Right hindlimb (tissue), 1 donor: ENCODE data around the gene CAPN8.
A peak's percentile ranks its signal among the peaks of the same experiment; 100 is the strongest.

Experiments used
- DNase-seq: peaks from one replicate; pipeline ENCODE4 v3.0.0-alpha.2; 2018

Gene CAPN8

GRCh38 chr1:223652436-223652941, 13.0 kb downstream of the CAPN8 start:
- DNase-seq: peak; percentile 73

DNA sequence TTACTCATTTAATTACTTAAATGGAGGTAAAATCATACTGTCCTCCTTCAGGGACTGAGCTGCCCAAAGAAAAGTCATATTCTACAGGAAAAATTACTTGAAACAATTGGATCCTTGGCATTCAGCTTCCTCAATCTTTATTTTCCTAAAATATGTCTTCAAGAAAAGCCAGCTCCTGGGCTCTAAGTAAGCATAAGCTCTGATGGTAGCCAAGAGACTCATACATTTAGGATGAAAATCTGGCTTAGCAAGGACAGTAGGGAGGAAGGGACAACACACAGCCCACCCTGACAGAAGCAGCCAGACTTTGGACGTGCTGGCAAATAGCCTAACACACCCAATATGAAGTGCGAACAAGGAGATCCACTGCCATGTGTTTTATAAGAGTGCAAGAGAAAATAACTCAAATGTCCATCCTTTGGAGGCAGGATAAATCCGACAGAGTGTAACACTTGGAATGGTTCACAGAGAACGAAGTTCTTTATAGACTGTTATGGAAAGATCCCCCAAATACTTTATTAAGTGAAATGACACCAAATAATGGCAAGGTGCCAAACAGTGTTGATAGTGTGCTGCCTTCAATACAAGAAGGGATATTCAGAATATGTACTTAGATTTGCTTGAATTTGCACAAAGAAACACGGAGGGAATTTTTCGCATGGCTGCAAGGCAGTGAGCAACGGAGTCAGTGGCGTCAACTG, 14.1 kb downstream of the CAPN8 start:
- peak; percentile 41 for DNase-seq

GRCh38 chr1:223650465-223650864, 15.0 kb downstream of the CAPN8 start:
- peak; percentile 29 for DNase-seq

- DNase-seq: no peak
These were observed 16.3 kb downstream of the CAPN8 start for GRCh38 chr1:223649222-223649621.

- no peak for DNase-seq
These were observed 18.3 kb downstream of the CAPN8 start for GRCh38 chr1:223647249-223647648.

- no peak for DNase-seq
These were observed 19.6 kb downstream of the CAPN8 start for GRCh38 chr1:223645903-223646302.

DNA sequence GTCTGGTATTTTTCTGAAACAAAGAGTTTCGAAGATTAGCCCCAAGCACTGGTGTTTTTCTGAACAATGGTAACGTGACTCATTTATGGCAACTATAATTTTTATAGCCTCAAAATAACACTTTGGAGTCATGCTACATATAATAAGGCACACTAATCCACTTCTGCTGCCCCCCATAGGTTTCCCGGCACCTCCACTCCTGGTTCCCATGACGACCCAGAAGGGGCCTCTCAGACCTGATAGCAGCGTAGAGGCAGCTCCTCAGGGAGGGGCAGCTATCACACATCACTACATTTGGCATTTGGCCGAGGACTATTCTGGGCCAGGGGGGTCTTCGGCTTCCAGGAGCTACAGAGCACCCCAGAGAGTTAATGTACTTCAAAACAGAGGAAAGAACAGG, 23.3 kb downstream of the CAPN8 start:
- no peak for DNase-seq

DNA sequence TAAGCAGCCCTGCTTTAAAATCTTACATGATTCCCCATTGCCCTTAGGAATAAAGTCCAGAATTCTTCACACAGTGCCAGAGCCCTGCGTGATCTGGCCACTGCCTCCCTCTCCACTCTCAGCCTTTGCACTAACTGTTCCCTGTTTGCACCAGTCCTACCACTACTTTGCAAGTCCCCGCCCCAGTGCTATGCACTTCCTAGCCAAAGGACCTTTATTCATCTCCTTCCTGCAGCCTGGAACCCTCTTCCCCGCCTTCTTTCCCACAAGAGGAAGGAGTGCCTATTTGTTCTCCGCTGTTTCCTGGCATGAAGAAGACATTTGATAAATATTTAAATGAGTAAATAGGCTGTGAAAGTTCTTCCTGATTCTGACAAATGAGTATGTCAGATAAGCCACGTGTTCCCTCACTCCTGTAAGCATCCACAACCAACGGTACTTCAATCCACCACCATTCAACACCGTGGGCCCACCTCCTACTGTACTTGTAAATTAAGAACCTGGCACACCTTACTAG, 23.9 kb downstream of the CAPN8 start:
- no peak for DNase-seq

GRCh38 chr1:223639331-223639749, 26.2 kb downstream of the CAPN8 start:
- DNase-seq: no peak

- no peak for DNase-seq
These were observed 30.3 kb downstream of the CAPN8 start for GRCh38 chr1:223635236-223635635.

GRCh38 chr1:223634423-223634822, 31.1 kb downstream of the CAPN8 start:
- no peak for DNase-seq

- no peak for DNase-seq
These were observed 33.5 kb downstream of the CAPN8 start for GRCh38 chr1:223631956-223632355.

- no peak for DNase-seq
These were observed 34.0 kb downstream of the CAPN8 start for GRCh38 chr1:223631473-223631872.

DNA sequence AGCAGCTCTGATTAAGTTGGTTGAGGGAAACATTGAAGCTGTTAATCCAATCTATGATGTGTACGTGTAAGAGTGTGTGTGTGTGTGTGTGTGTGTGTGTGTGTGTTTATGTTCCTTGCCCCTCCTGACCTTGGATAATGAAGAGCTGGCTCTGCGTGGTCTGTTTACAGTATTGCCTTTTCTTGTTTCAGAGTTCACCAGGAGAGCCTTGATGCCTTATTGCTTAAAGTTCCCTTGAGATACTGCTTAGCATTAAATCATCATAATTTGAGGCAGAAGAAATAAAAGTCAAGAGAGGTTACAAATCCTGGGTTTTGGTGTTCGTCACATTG, 36.4 kb downstream of the CAPN8 start:
- DNase-seq: no peak

DNA sequence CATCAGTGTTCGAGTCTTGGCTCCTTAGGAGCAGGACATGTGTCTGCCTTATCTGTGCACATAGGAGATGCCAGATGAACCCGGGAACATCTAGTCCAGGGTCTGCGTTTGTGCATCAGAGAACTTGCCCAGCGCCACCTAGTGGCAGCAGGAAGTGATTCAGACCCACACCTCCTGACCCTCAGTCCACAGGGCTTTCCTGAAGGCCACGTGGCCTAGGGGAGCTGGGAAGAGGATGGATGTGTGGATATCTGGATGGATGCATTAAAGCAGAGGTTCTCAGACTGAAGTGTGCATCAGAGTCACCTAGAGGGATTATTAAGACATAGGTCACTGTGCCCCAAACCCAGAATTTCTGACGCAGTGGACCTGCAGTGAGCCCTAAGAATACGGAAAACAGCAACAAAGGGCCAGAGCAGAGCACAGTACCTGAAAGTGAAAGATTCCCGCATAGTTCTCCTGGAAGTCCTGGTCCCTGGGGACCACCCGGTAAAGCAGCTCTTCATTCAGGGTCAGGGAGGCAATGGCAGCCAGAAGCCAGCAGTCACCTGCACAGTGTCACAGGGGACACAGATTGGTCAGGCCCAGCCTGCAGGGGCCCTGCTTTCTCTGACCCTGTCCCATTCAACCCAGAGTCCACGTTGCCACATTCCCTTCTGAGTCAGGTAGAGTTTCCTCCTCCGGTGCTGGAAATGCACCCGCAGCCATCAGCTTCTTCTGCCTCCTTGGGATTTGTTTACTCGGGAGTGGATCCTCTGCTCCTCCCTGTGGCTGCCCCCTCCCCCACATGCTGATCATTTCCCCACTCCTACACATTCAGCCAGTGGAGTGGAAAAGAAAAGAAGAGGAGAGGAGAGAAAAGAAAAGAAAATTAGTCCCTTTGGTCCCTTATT, 37.0 kb downstream of the CAPN8 start:
- DNase-seq: no peak

DNA sequence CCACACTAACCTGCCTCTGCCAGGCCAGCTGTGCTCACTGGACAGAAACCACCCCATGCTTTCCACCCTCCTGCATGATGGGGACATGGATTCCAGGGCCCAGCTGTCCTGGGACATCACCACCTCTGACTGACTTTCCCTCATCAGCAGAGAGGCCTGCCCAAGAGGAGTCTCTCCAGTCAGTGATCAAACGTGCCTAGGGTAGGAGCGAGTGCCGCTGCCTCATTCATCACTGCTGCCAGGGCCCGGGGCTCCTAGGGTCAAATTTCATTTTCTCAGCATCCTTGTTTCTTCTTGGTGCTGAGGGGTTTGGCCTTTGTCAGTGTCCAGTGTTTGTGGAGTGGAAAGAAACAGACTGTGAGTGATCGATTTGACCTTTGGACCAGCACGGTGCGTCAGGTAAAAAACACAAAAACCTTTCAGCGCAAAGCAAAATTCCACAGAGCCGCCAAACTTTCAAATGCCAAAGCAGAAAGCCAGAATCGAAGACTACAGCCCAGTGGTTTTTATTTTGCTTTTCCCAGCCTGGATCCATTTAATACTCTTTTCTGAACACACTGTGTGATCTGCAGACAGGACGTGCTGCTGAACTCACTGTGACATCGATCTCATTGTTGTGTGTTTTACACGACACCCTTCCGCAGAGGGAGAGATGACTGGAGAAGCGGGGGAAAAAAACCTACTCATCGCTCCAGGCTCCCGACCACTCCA, 43.2 kb downstream of the CAPN8 start:
- no peak for DNase-seq

GRCh38 chr1:223621312-223621734, 44.2 kb downstream of the CAPN8 start:
- DNase-seq: no peak

DNA sequence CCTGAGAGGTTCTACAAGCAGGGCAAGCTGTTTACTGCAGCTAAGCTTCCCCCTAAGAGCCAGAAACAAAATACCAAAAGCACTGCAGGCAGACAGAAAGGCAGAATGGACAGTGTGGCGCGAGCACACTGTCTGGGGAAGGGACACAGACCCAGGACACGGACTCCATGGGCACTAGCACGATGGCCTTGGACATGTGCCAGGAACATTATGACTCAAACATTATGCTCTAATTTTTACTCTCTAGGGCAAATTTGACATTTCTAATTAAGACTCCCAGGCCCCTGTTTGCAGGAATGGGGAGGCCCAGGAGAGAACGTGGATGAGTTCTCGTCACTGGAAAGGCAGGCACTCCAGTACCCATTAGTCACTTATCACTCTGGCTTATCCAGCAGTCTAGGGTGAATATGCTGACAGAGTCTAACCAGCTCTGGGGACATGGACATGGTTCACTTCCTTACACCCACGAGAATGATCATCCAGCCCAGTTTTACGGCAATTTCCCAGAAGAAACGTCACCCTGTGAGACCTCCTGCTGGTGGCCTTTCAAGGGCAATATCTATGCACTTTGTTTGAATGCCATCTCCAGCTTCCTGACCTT, 45.1 kb downstream of the CAPN8 start:
- DNase-seq: no peak

DNA sequence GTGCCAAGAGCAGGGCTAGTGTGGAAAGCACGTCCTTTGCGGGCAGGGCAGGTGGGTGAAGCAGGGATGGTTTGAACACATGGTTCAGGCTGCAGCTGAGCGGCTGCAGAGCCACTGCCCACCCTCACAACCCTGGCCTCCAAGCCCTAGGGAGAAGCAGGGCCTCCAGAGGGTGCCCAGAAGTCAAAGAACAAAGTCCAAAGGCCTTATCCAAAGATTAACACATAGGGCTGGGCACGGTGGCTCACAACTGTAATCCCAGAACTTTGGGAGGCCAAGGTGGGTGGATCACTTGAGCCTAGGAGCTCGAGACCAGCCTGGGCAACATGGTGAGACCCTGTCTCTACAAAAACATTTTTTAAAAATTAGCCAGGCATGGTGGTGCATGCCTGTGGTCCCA, 46.8 kb downstream of the CAPN8 start:
- no peak for DNase-seq

- DNase-seq: no peak
These were observed 48.0 kb downstream of the CAPN8 start for GRCh38 chr1:223617323-223618070.

DNA sequence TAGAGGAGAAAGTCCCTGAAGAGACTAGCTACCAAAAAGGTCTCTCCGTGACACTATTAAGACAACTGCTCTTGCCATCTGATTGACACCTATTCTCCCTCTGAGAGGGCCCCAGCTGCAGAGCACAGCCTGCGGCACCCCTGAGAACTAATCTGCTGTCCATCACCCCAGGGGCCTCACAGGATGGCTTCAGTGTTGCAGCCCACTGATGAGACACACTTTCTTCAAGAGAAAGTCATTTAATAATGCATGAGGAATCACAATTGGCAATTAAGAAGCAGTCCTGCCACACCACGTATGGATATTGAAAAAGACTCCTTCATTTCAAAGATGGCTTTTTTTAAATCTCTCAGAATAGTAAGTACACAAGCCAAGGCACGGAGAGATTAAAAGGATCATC, 48.9 kb downstream of the CAPN8 start:
- no peak for DNase-seq

- DNase-seq: no peak
These were observed 53.6 kb downstream of the CAPN8 start for GRCh38 chr1:223611936-223612335.
